Muscle of arm (tissue), 14 donors: Measurements from ENCODE around the gene SLC35A3. TPM values are rescaled to one million over a fixed set of nuclear protein-coding genes. Genes with fewer than 3 reads are reported as not detected.
"Not testable (repeated sequence)": the region's sequence is repeated elsewhere in the genome, so short reads cannot be mapped to it uniquely, and the experiment has no call there.

Experiments
- DNase-seq: peaks from one replicate; pipeline ENCODE4 v3.0.0-alpha.2; 2013
- long read RNA-seq, 11 donors: transcript quantifications; one replicate each; lab custom pipeline, GENCODE V29; 2026
- polyA plus RNA-seq, 12 donors: library from polyadenylated mRNA; unstranded; fragments of 120-200 nt; gene quantifications; one replicate each; pipeline ENCODE4 v1.2.1, GENCODE V29; 2013; ENCODE audit not compliant: insufficient read length in 12 of 12

The SLC35A3 gene
- polyA plus RNA-seq, result 10 to 100 TPM in 11 of 12 donors, not detected in 1; 11.6 to 59.6 (median 17.5) TPM
- long read RNA-seq, donor 1, full-length matches to known transcripts, result 24 of 37 reads
- long read RNA-seq, donor 1, partial matches to known transcripts, result 13 of 37 reads
- long read RNA-seq, donor 1, other reads (novel, unspliced or antisense), result 0 of 37 reads
- long read RNA-seq, donor 2, full-length matches to known transcripts, result 3 of 3 reads
- long read RNA-seq, donor 2, partial matches to known transcripts, result 0 of 3 reads
- long read RNA-seq, donor 2, other reads (novel, unspliced or antisense), result 0 of 3 reads
- long read RNA-seq, donor 3, full-length matches to known transcripts, result 1 of 1 reads
- long read RNA-seq, donor 3, partial matches to known transcripts, result 0 of 1 reads
- long read RNA-seq, donor 3, other reads (novel, unspliced or antisense), result 0 of 1 reads
- long read RNA-seq, donor 4, partial matches to known transcripts, result 0 of 1 reads
- long read RNA-seq, donor 4, other reads (novel, unspliced or antisense), result 0 of 1 reads
- long read RNA-seq, donor 5, full-length matches to known transcripts, result 3 of 3 reads
- long read RNA-seq, donor 5, partial matches to known transcripts, result 0 of 3 reads
- long read RNA-seq, donor 5, other reads (novel, unspliced or antisense), result 0 of 3 reads
- long read RNA-seq, donor 6, full-length matches to known transcripts, result 1 of 1 reads
- long read RNA-seq, donor 6, partial matches to known transcripts, result 0 of 1 reads
- long read RNA-seq, donor 6, other reads (novel, unspliced or antisense), result 0 of 1 reads
- long read RNA-seq, donor 7, result 0 reads
- long read RNA-seq, donor 8, full-length matches to known transcripts, result 5 of 5 reads
- long read RNA-seq, donor 8, partial matches to known transcripts, result 0 of 5 reads
- long read RNA-seq, donor 8, other reads (novel, unspliced or antisense), result 0 of 5 reads
- long read RNA-seq, donor 9, result 0 reads
- long read RNA-seq, donor 10, full-length matches to known transcripts, result 4 of 4 reads
- long read RNA-seq, donor 10, partial matches to known transcripts, result 0 of 4 reads
- long read RNA-seq, donor 10, other reads (novel, unspliced or antisense), result 0 of 4 reads
- long read RNA-seq, donor 11, partial matches to known transcripts, result 0 of 2 reads
- long read RNA-seq, donor 11, other reads (novel, unspliced or antisense), result 0 of 2 reads

DNA sequence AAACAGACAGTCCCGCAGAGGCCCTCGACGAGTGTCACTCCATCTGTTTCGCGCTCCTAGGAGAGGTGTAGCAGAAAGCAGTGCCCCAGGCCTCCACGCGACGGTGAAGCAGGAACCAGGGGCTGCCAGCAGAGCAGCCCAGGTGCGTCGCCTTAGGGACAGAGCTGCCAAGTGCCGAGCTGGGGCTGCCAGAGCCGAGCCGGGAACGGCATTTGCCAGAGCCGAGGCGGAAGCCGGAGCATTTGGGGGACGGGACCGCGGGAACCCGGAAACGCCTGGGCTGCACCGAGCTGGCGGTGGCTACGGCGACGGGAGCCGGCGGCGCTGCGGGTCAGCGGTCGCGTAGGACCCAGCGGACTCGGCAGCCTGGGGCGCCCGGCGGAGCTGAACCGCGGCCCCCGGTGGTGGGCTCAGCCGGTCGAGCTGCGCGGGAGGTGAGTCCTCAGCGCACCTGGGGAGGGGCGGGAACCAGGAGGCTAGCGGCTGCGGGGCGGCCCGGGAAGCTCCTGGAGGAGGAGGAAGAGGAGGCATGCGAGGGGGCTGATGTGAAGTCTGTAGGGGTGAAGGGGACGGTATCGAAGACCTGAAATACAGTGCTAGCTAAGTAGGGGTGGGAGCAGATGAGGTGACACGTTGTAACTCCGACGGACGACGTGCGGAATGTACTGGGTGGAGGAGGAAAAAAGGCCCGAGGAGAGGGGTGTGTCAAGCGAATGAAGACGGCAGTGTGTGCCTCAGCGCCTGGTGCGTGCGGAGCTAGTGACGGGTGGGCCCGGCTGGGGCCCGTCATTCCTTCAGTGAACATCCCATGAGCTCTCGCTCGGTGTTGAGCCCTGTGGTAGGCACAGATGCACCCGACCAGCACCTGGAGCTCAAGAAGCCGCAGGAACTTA is at the start of gene SLC35A3:
TSS of gene SLC35A3 (plus strand) at position 268 of the 893 bp plus-strand sequence. CDS start 23,559 bp downstream, outside the sequence.
- peak; percentile 79 for DNase-seq

DNA sequence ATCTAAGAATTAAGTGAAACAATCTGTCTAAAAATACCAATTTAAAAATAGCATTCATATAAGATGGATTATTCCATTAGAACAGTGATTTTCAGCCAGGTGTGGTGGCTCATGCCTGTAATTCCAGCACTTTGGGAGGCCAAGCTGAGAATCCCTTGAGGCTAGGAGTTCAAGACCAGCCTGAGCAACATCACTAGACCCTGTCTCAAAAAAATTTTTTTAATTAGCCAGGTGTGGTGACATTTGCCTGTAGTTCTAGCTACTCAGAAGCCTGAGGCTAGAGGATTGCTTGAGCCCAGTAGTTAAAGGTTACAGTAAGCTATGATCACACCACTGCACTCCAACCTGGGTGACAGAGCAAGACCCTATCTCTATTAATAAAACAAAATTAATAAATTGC is 35.0 kb upstream of the SLC35A3 start:
- no peak for DNase-seq

GRCh38 chr1:99935534-99935933 is 34.3 kb upstream of the SLC35A3 start:
- no peak for DNase-seq

- DNase-seq, result no peak
Measured at GRCh38 chr1:99936071-99936470, 33.7 kb upstream of the SLC35A3 start.

DNA sequence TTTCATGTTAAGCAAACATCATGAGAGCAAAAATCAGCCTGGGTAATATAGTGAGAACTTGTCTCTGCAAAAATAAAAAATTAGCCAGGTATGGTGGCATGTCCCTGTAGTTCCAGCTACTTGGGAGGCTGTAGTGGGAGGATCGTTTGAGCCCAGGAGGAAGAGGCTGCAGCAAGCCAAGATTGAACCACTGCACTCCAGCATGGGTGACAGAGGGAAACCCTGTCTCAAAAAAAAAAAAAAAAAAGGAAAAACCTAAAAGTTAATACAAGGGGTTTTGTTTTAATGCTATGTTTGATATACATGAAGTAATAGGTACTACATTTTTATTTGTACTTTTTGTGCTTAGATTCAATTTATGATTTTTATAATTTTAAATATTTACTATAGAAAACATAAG is 27.1 kb upstream of the SLC35A3 start:
- DNase-seq, result no peak

- peak; percentile 36 for DNase-seq
Measured at GRCh38 chr1:99943223-99943794, 26.5 kb upstream of the SLC35A3 start.

- no peak for DNase-seq
Measured at GRCh38 chr1:99944192-99944591, 25.6 kb upstream of the SLC35A3 start.

DNA sequence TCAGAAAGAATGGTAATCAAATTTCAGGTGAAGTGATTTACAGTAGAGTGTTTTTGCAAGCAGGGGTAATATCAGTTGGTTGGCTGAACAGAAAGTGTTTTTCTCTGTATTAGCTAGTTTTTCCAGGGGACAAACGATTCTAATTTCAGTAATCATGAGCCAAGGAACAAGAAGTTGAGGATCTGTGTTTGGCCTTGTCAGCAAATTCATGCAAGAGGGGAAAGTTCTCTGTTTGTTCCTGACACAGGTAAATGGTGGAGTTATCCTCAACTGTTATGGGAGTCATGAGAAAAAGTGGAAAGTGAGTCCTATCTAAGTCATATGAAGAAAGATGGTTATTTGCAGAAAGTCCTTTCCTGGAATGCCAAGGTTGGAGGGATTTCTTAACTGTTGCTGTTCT is 24.6 kb upstream of the SLC35A3 start:
- DNase-seq, result no peak

- no peak for DNase-seq
Measured at GRCh38 chr1:99950486-99950885, 19.3 kb upstream of the SLC35A3 start.

DNA sequence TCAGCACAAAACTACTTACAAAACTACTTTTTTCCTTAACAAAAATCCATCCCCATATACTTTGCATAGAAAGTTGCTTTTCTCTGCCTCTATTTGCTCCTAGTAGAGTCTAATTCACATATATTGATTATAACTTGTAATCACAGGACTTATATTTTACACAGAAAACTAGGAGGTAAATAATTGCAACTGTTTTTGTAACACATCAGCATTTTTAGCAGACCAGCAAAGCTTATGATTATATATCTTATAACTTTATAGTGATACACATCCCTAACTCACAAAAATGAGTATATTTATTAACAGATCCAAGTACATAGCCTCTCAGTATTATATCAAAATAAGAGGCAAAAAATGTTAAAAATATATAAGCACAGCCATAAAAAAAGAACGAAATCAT is 17.3 kb upstream of the SLC35A3 start:
- no peak for DNase-seq

- no peak for DNase-seq
Measured at GRCh38 chr1:99955375-99955774, 14.4 kb upstream of the SLC35A3 start.

DNA sequence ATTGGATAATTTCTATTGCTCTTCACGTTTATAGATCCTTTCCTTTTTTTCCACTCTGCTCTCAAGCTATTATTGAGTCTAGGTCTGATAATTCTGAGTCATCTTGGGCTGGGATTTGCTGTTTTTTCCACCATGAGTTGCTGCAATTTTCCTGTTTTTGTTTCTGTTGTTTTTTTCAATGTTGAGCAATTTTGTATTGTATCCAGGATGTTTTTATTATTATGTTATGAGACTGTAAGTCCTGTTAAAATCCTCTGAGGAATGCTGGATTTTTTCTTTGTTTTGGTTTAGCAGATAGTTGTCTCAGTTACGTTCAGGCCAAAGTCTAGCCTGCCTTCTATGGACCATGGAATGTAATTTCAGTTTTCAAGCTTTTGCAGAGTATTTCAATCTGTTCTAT is 13.0 kb upstream of the SLC35A3 start:
- peak; percentile 47 for DNase-seq

GRCh38 chr1:99957818-99958217 is 12.0 kb upstream of the SLC35A3 start:
- DNase-seq, result no peak

GRCh38 chr1:99959189-99959705 is 10.5 kb upstream of the SLC35A3 start:
- DNase-seq, result not testable (repeated sequence)

DNA sequence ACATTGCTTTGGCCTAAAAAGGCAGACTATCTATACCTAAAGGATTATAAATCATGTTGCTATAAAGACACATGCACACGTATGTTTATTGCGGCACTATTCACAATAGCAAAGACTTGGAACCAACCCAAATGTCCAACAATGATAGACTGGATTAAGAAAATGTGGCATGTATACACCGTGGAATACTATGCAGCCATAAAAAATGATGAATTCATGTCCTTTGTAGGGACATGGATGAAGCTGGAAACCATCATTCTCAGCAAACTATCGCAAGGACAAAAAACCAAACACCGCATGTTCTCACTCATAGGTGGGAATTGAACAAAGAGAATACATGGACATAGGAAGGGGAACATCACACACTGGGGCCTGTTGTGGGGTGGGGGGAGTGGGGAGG is 9.5 kb upstream of the SLC35A3 start:
- DNase-seq, result not testable (repeated sequence)

- DNase-seq, result no peak
Measured at GRCh38 chr1:99963041-99963795, 6.6 kb upstream of the SLC35A3 start.

GRCh38 chr1:99964806-99965205 is 5.0 kb upstream of the SLC35A3 start:
- DNase-seq, result no peak

- DNase-seq, result no peak
Measured at GRCh38 chr1:99965646-99966375, 4.0 kb upstream of the SLC35A3 start.

DNA sequence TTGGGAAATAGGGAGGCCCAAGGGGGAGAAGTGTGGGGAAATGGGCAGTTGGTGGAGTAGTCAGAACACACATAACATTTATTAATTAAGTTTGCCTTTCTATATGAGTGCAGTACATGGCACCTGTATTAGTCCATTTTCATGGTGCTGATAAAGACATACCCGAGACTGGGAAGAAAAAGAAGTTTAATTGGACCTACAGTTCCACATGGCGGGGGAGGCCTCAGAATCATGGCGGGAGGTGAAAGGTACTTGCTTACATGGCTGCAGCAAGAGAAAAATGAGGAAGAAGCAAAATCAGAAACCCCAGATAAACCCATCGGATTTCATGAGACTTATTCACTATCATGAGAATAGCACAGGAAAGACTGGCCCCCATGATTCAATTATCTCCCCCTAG is 1.6 kb upstream of the SLC35A3 start:
- no peak for DNase-seq
